ENCODE data around the gene UTP25.

DNA sequence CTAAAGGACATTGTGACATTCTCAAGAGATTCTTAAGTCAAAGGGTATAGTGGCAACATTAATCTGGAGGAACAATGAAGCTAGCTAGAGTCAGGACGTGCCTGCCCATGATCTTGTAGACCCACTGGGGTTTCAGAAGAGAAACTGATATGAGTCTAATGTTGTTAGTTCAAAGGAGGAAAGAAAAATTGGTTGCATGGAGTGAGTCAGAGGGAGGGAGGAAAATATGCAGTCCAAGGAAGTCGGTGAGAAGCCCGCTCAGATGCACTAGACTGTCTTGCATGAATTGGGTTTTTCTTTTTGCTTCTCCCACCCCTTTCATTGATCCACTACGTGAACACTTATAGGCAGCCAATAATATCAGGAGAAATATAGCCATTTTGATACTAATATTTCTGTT lies 56.5 kb downstream of the UTP25 start:
- no peak for TF ChIP-seq CTCF (conservative IDR thresholded peaks at IDR 0.05; ENCODE audit: low read length)
- TF ChIP-seq EZH2phosphoT487 (IDR thresholded peaks at IDR 0.05; ENCODE audit: borderline replicate concordance) = no peak
